CD4-positive, alpha-beta T cell treated with Interleukin-10 for 1 hour (primary cell): Measurements from ENCODE around the gene RPH3AL.

Experiments
- DNase-seq: peaks from one replicate; pipeline ENCODE4 v3.0.0-alpha.2; 2020

Gene RPH3AL, protein sequence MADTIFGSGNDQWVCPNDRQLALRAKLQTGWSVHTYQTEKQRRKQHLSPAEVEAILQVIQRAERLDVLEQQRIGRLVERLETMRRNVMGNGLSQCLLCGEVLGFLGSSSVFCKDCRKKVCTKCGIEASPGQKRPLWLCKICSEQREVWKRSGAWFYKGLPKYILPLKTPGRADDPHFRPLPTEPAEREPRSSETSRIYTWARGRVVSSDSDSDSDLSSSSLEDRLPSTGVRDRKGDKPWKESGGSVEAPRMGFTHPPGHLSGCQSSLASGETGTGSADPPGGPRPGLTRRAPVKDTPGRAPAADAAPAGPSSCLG

DNA sequence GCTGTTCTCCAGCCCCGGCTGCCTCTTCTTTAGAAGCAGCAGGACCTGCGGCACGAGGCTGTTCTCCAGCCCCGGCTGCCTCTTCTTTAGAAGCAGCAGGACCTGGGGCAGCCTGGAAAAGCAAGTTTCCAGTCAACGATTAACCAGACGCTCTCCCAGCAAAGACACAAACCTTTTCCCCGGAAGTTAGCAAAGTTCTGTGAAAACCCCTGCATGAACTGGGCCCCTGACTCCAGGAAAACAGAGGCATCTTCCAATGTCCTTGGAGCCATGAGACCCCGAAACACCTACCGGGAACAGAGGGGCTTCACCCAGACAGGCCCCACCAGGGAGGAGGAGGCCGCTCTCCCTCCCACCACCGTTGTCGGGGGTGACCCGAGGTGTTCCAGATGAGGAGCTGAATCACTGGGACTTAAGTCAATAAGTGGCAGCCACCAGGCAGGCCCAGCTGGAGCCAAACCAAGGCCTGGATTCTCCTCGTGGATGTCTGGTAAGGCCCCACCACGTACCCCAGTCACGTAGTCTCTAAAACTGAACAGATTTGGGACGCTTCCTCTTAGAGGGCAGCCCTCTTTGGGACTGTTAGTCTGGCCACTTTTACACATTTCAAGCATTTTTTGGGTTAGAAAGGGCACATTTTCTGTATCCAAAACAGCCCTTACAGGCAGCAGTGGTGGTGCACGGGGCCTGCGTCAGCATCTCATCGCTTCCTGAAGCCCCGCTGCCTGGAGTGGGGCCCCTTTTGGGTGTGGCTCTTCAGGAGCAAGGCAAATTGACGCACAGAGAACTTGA is at the start of gene RPH3AL:
Gene RPH3AL (minus strand): TSS at position 387 of the 792 bp plus-strand sequence. CDS start 25,264 bp downstream, outside the sequence.
- DNase-seq, result no peak

DNA sequence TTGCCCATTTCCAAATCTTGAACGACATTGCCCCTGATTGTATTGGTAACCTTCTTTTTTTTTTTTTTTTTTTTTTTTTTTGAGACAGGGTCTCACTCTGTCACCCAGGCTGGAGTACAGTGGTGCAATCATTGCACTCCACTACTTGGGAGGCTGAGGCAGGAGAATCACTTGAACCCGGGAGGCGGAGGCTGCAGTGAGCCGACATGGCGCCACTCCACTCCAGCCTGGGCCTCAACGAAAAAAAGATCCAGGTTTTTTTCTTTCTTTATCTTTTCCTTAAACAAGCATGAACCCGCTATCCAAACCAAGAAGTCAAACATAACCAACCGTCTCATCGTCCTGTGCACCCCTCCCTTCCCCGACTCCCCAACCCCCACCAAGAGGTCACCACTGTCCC is 47.6 kb upstream of the RPH3AL start:
- DNase-seq, result no peak

DNA sequence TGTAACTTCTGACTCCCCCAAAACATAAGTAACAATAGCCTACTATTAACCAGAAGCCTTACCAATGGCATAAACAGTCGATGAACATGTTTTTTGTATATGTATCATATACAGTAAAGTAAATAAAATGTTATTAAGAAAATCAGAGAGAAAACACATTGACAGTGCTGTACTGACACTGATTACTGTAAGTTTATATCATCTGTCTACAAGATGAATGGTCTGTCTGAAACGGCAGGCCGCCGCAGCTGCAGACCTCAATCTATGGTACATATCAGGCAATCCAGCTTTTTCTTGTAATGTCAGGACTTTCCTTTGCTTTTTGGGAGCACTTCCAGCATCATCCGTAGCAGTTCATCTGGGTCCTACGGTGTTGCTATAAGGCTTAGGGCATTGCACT is 44.2 kb upstream of the RPH3AL start:
- no peak for DNase-seq

DNA sequence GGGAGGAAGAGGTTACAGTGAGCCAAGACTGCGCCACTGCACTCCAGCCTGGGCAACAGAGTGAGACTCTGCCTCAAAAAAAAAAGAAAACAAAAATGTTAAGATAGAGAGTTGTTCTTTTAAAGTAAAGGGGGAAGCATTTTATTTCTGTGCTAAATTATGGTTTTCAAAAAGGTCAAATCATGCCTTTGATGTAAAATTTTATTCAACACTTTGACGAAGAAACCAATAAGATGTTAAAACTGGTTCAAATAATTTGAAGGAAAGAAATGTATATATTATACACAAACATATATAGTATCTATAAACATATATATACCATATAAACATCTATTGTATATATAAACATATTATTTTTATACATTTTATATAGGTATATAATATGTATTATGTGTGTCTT is 43.4 kb upstream of the RPH3AL start:
- no peak for DNase-seq

DNA sequence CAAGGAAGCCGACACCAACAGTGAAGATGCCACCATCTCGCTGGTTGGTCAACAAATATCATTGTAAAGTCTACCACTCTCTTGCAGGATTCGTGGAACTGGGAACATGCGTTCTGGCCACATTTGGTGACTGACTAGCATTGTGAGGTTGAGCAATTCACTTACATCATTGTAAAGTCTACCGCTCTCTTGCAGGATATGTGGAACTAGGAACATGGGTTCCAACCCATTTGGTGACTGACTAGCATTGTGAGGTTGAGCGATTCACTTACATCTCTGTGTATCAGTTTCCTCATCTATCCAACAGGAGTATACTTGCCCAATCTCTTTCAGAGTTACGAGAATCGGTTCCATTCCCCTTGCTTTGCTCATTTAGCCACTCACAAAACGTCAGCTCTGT is 42.6 kb upstream of the RPH3AL start:
- DNase-seq, result no peak

DNA sequence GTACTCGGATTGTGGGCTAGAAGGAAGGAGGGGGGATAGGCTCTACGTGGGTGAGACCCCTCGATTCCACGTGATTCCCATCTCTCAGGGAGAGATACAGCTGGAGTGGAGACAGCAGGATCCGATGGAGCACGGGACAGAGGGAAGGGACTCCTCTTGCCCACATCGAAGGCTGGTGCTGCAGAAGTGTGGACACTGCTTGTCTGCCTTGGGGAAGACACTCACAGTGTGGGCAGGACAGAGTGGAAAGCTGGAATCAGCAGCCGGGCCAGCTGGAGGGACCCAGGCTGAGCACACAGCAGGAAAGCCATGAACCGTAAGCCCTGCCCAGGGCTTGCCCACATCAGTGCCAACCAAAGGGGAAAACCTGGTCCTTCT is 42.1 kb upstream of the RPH3AL start:
- DNase-seq, result no peak

DNA sequence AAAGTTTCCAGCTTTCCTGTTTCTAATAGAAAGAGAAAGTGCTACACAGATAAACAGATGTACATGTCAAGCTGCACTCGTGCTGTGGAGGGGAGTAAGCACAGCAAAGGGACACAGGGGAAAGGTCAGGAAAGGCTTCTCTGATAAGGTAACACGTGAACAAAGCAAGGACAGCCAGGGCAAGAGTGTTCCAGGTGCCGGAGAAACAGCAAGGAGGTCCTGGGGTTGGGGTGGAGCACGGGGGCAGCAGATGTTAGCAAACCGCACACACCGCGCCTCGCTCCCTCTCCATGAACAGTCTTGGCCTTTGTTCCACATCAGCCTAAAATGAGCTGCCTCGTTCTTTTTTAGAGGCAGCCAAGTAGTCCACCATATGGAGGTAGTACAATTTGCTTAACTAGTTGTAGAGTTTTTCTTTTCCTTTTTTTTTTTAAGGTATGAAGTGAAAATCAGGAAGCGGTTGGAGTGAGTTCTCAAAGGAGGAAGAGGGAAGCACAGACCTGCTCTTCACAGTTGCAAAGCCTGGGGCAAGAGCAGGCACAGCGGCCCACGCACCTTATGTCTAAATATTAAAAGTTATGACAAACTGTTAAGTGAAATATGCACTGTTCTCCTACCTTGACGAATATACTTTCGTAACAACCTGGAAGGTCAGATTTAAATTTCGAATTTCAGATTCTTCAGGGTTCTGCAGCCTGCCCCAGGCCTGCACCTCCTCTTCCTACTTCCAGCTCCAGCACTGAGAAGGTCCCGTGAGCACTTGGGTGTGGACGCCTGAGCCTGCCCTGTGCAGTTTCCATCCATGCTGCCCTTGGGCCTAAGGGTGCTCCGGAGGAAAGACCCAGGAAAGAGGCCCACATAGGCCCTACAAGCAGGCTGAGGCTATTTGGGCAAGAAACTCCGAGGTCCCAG is 41.5 kb upstream of the RPH3AL start:
- DNase-seq, result no peak

DNA sequence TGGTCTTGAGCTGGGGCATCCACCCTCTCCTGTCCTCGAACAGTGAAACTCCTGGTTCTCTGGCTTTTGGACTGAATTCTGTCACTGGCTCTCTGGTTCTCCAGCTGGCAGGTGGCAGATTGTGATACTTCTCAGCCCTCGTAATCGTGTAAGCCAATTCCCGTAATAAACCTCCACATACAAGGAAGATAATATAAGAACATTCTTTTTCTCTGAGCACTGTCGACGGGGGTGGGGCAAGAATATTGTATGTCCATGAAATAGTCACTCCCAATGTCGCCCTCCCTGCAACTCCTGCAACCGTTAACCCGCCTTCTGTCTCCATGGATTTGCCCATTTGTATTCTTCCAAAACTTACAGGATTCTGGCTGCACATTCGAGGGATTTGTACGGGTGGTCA is 39.2 kb upstream of the RPH3AL start:
- no peak for DNase-seq

DNA sequence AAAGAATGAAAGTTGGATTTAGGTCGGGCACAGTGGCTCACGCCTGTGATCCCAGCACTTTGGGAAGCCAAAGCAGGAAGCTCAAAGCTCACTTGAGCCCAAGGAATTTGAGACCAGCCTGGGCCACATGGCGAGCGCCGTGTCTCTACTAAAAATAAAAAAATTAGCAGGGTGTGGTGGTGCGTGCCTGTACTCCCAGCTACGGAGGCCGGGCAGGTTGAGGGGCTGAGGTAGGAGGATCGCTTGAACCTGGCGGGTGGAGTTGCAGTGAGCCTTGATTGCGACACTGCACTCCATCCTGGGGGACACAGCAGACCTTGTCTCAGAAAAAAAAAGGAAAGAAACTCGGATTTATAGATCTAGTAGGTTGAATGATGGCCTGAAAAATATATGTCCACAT is 37.4 kb upstream of the RPH3AL start:
- no peak for DNase-seq

DNA sequence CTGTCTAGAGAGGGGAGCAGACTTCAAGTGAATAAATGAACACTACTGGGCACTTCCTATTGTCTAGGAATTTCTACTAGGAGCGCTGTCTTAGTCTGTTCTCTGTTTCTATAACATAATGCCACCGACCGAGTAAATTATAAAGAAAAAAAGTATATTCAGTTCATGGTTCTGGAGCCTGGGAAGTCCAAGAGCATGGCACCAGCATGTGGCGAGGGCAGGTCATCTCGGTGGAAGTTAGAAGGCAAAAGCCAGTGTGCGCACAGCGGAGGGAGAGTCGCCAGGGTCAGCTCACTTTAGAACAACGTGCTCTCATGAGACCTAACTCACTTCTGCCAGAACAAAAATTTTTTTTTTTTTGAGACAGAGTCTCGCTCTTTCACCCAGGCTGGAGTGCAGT is 35.5 kb upstream of the RPH3AL start:
- DNase-seq, result no peak

DNA sequence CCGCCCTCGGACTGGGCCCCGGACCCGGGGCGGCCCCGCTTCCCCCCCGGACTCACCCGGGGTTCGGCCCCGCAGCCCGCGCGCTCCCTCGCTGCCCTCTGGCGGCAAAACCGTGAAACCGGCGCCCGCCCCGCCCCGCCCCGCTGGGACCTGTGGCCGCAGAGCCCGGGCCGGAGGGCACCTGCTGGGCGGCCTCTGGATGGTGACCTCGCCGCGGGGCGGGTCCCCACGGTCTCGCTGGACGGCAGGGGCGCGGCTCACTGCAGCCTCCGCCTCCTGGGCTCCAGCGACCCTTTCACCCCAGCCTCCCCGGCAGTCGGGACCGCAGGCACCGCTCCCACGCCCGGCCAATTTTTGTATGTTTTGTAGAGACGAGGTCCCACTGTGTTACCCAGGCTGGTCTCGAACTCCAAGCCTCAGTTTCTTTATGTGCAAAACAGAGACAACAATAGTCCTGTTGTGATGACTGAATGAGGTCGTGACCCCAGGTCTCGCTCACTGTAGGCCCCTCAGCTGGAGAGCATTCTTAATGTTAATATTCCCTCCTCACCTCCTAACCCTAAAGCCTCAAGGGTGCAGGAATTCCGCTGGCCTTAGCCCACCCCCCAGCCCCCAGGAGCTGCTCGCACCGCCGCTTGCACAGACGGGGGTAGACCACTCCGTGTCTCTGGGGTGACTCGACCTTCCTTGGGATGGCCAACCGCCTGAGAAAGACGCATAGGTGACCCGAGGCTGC is 33.7 kb upstream of the RPH3AL start:
- DNase-seq, result peak; percentile 73

DNA sequence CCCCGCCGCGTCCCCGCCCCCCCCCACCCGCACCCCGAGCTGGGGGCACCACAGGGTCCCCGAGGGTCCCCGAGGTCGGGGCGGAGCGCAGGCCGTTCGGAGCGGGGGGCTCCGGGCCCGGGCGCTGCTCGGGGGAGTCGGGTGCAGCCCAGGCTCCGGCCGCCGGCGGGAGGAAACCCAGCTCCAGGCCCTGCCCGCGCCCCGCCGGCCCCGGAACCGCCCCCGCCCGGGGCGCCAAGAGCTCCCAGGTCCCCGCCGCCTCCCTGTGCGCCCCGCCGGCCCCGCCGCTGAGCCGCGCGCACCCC is 33.2 kb upstream of the RPH3AL start:
- no peak for DNase-seq

DNA sequence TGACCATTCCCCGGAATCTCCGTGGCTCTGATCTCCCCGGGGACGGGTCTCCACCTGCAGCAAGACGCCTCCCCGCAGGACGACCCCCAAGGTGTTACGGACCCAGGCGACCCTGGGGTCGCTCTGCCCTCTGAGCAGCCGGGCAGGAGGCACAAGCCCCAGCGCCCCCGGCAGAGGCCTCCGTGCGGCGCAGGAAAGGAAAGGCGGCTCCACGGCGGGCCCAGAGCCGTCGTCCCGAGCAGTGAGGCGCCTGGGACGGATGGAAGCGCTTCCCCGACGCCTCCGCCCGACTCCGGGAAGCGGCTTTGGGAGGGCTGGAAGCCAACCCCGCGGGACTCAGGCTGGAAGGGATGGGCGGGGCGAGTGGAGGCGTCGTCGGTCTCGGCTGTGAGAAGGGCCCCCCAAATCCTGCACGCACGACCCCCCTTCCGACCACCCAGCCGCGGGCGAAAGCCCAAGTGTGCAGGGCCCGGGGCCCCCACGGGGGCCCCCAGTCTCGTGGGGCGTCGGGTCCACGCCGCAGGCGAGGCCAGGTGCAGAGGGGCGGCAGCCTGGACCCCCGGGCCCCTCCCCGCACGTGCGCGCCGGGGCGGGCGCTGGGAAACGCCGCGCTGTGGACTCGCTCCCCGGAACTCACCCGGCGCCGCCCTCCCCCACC is 32.7 kb upstream of the RPH3AL start:
- DNase-seq, result peak; percentile 13

DNA sequence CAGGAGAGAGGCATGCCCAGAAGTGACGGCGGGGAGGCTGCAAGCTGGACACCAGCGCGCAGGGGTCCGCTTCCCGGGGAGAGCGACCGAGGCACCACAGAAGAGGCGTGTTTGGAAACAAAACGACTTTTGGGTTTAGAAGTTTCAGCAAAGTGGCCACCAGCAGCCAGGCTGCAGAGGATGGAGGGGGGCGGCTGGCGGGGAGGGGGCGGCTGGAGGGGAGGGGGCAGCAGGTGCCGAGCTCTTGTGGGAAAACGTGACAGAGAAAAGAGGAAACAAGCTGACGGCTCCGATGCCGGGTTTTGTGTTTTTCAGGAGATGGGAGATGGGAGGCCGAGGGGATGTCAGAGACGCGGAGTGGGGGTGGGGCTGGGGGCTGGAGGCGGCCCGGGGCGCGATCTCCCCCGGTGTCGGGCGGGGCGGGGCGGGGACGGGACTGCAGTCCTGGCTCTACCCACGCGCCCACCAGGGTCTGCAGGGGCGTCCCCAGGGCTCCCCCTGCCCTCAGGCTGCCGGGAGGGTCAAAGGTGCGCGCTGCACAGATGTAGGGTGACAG is 32.1 kb upstream of the RPH3AL start:
- no peak for DNase-seq

DNA sequence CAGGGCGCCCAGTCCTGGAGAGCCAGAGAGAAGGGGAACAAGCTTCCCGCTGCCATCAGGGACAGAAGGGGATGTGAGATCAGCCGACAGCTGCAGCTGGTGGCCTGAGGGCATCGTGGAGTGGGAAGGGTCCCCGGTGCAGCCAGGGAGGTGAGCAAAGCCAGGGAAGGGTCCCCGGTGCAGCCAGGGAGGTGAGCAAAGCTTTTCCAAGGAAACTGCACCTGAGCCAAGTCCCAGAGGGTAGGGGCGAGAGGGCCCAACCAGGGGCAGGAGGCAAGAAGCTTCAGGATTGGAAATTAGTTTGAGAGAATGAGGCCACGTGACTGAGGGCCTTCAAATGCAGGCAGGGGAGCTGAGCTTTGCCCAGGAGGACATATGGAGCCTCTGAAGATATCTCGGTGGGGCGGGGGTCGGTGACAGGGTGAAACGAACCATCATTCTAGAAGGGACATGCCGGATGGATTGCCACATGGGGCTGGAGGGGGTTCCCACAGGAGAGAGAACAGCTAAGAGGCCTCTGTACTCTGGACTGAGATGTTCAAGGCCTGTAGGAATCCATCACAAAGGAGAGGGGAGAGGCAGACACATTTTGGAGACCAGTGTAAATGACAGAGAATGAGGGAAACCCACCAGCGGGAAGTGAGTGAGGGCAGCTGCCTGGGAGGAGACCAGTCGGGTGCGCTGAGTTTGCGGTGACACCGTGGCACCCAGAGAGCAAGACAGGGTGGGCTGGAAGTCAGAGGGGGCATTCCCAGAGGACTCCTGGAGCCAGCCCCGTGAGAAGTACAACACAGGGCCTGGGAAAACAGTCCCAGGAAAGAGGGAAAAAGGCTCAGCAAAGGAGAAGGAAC is 31.4 kb upstream of the RPH3AL start:
- no peak for DNase-seq

DNA sequence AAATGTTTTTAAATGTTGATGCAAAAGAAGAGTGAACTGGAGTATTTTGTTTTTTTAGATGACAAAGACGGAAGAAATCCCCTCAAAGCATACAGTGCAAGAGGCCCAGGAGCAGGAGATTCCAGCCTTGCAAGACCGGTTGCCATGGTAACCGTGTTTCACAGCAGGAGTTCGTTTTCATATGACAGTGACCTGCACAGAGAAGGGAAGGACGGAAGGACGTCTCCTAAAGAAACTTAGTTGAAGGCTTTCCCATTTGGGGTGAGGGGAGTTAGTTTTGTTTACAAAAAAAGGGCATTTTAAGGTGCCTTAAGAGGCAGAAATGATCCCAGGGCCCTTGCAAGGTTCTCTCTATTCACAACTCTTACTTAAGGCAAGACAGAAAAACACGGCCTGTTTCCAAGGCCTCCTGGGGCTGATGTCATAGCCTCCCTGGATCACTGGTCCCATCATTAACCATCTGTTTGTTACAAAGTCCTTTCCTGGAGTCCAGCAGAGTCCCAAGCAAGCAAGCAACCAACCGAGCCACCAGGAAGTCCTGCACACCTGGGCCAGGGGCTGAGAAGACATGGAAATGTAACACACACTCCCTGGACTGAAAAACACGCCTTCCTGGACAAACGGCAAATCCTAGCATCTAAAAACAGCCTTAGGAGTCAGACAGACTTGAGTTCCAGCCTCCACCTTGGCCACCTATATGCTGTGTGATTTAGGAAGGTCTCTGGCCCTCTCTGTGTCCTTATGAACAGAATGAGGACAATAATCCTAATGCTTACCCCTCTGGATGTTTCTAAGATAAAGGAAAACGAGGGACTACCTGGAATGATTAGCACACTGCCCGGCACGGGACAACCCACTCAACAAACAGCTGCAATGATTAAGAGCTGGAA is 30.3 kb upstream of the RPH3AL start:
- DNase-seq, result no peak

DNA sequence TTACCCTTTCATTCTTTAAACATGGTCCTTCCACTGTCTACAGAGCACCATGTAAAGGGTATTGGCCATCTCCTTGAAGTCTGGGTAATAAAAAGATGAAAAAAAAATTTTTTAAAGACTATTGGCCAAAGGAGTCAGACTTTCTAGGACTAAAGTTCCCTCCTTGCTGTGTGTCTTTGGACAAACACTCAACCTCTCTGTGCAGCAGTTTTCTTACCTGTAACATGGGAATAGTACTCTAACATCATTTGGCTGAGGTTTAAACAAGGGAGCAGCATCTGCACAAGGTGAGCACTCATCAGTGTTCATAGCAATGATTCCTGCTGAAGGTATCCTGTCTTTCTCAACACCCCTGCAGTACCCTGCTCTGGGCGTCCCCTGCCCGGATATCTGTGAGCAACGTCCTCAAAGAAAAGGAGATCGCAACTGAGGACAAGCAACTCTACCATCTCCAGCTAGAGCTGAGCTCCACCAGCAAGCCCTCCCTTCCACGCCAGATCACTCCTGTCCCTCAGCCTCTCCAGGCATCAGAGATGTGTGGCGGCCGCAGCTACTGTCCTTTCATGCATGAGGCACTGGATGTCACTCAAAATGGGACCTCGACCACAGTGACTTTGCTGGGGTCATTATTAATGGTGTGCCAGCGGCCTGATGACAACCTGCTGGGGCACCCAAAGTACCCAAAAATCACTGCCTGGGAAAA is 29.5 kb upstream of the RPH3AL start:
- DNase-seq, result no peak

DNA sequence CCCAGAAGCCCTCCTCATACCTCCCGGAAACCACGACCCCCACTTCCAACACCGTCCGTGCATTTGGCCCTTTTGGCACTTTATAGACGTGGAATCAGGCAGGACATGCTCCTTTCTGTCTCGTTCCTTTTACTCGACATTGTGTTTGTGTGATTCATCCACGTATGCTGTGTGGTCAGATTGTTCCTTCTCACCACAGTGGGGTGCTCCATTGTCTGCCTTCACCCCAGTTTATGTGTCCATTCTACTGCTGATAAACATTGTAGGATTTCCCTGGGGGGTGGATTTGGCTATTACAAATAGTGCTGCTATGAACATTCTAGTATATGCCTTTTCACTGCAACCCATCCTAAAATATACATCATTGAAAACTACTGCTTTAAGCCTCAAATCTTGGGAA is 28.9 kb upstream of the RPH3AL start:
- no peak for DNase-seq
